GM10248 (cell line): ENCODE data around the gene NKX2-1.

Experiments
- CTCF ChIA-PET: fragments of 300-600 bp; sonication (Branson Sonifier 250); formaldehyde crosslinking; extraction: SDS; loops from one replicate; lab custom pipeline; 2021; ENCODE audit warnings: antibody characterized with exemption; lab: Yijun Ruan, JAX
- POLR2A ChIA-PET: fragments of 350-650 bp; sonication (Branson Sonifier 250); formaldehyde crosslinking; extraction: SDS; loops from one replicate; lab custom pipeline; 2020; ENCODE audit warnings: antibody characterized with exemption; lab: Yijun Ruan, JAX
- DNase-seq: peaks from one replicate; pipeline ENCODE4 v3.0.0; 2012; ENCODE audit errors: extremely low spot score
- CTCF ChIP-seq: IDR thresholded peaks from 2 replicates; pipeline ENCODE4 v1.5.1; 2012; ENCODE audit warnings: mild to moderate bottlenecking, low read depth; ENCODE audit errors: extremely low read depth, missing control alignments, control extremely low read depth

The NKX2-1 gene

GRCh38 chr14:36509069-36509917, 10.7 kb downstream of the NKX2-1 start:
- no peak for TF ChIP-seq CTCF
- no peak for DNase-seq
- ChIA-PET CTCF (no interaction called here), POLR2A (no interaction called here)

- DNase-seq: peak; percentile 7
- ChIA-PET CTCF (no interaction called here), POLR2A (no interaction called here)
- TF ChIP-seq CTCF: no peak
Measured at GRCh38 chr14:36508418-36509068, 11.5 kb downstream of the NKX2-1 start.

- no peak for TF ChIP-seq CTCF
- DNase-seq: no peak
- ChIA-PET POLR2A (no interaction called here), CTCF (no interaction called here)
Measured at GRCh38 chr14:36507847-36508417, 12.1 kb downstream of the NKX2-1 start.

- POLR2A ChIA-PET: no interaction called here
- peak; percentile 7 for DNase-seq
- CTCF ChIA-PET: no interaction called here
- no peak for TF ChIP-seq CTCF
Measured at GRCh38 chr14:36506732-36507614, 13.1 kb downstream of the NKX2-1 start.

GRCh38 chr14:36505892-36506731, 13.9 kb downstream of the NKX2-1 start:
- ChIA-PET CTCF (no interaction called here), POLR2A (no interaction called here)

More at GRCh38 chr14:36505892-36506731, 13.9 kb downstream of the NKX2-1 start:
- no peak for TF ChIP-seq CTCF
- DNase-seq: peak; percentile 8
